Large intestine (tissue), 1 donor: ENCODE data around the gene SARS2. TPM values are rescaled to one million over a fixed set of nuclear protein-coding genes. Genes with fewer than 3 reads are reported as not detected.

Source experiments
- polyA plus RNA-seq: library from polyadenylated mRNA; unstranded; fragments of 120-200 nt; gene quantifications from one replicate; pipeline ENCODE4 v1.2.1, GENCODE V29; 2013

SARS2 gene
- polyA plus RNA-seq, 1 donor, result 34.9 TPM

Other genes starting within 250 kb of the SARS2 start
- 45.0 TPM for gene CAPN12, start 186.3 kb downstream of the SARS2 start, polyA plus RNA-seq
- 5.6 TPM for gene LGALS7, start 157.2 kb downstream of the SARS2 start, polyA plus RNA-seq
- gene LGALS7B, start 141.6 kb downstream of the SARS2 start, polyA plus RNA-seq, result 3.6 TPM
- gene LGALS4, start 117.8 kb downstream of the SARS2 start, polyA plus RNA-seq, result 680 TPM
- 289 TPM for gene ECH1, start 99.0 kb downstream of the SARS2 start, polyA plus RNA-seq
- 271 TPM for gene HNRNPL, start 80.8 kb downstream of the SARS2 start, polyA plus RNA-seq
- 31.8 TPM for gene RINL, start 52.5 kb downstream of the SARS2 start, polyA plus RNA-seq
- gene SIRT2, start 31.1 kb downstream of the SARS2 start, polyA plus RNA-seq, result 60.9 TPM
- 15.0 TPM for gene NFKBIB, start 30.8 kb downstream of the SARS2 start, polyA plus RNA-seq
- 1.0 TPM for gene CCER2, start 18.6 kb downstream of the SARS2 start, polyA plus RNA-seq
- gene MRPS12, start 181 bp upstream of the SARS2 start, polyA plus RNA-seq, result 23.5 TPM
- 88.6 TPM for gene FBXO17, start 45.0 kb upstream of the SARS2 start, polyA plus RNA-seq
- gene FBXO27, start 101.8 kb upstream of the SARS2 start, polyA plus RNA-seq, result 13.5 TPM
- gene ACP7, start 153.6 kb upstream of the SARS2 start, polyA plus RNA-seq, result 1.5 TPM
- gene PAK4, start 195.0 kb upstream of the SARS2 start, polyA plus RNA-seq, result 59.6 TPM